Right hindlimb (tissue), 1 donor: ENCODE measurements around the gene RAI1.

Experiments
- DNase-seq: peaks from one replicate; pipeline ENCODE4 v3.0.0-alpha.2; 2018

Gene RAI1

DNA sequence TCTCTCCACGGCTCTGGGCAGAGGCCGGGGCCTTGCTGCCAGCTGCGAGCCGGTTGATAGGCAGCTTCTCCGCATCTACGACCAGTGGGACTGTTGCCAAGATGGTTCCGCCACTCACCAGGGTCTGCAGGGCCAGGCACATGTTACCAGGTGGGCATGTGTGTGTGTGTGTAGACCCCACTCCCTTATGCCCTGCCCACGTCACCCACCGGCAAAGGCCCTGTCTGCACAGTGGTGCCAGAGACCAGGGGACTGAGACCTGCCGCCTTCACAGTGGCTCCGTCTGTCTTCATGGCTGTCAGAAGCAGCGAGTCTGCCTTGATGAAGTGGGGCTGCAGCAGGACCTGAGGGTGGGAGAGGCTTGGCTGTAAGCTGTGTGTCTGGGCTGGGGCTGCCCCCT is 137.9 kb downstream of the RAI1 start:
- no peak for DNase-seq

DNA sequence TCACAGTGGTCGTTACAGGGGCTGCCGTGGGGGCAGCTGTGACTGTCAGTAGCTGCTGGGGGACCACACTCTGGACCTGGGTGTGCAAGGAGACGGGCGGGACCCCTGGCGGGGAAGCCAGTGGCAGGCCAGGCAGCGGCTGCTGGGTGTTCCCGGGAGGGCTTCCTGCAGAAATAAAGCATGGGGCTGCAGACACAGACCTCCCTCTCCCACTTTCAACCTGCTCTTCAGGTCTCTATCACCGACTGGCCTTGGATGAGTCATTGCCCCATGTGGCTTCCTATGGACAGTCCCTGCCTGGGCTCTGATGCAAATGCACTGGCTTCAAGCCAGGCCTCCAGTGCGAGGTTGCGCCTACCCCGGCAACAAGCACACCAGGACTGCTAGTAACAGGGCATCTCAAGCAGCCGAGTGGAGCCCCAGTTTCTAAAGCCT is 138.3 kb downstream of the RAI1 start:
- no peak for DNase-seq

DNA sequence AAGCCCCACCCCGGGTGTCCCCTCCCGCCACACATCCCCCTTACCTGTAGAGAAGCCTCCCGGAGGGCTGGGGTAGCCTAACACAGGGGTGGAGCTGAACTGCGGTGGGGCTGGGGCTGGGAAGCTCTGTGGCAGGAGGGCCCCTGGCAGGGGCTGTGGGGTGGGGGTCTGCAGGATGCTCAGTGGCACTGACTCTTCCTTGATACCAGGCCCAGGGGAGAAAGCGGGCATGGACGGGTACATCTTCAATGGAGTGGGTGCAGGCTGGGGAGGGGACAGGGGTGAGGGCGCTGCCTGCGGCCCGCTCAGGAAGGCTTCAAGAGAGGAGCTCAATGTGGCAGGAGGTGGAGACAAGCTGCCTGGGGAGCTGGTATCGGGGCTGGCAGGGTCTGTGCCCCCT is 138.8 kb downstream of the RAI1 start:
- no peak for DNase-seq

DNA sequence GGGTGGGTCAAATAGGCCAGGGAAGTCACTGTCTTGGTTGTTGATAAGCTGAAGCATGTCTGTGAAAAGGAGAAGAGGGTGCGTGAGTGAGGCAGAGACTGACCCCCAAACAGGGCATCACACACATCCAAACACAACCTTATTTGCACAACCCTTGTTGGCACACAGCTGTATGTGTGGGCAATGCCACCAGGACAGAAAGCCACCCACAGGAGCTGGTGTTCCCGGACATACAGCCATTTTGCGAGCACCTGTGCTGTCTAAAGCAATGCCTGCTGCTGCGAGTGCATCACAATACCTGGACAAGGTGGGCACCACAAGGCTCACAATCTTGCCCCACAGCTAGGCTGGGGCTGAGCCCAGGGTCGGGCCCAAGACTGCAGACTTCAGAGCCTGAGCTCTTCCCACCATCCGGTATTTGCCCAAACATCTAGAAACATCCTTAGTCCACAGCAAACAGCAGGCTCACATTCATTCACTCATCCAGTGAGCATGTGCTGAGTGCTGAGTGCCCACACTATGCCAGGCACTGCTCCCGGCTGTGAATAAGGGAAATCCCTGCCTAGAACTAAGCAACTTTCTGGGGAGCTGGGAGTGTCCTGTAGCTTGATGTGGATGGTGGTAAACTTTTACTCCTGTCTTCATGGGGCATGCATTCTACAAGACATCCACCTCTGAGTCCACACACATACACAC is 139.4 kb downstream of the RAI1 start:
- DNase-seq = no peak

DNA sequence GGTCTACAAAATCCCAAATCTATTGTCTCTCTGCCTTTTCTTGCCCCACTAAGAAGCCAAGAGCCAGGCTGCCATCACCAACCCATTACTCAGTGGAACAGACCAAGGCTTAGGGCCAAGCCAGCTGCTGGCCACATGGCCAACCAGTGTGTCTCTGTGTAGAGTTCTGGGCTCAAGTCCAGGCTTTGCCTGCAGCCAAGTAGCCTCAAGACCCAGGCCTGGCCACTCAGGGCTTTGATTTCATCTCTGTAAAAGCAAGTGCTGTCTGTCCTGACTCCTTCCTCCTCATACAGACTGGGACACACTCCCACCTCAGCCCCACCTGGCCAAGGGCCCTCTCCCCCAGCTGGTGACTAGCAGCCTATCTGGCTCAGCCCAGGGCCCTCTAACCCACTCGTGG is 140.9 kb downstream of the RAI1 start:
- no peak for DNase-seq

DNA sequence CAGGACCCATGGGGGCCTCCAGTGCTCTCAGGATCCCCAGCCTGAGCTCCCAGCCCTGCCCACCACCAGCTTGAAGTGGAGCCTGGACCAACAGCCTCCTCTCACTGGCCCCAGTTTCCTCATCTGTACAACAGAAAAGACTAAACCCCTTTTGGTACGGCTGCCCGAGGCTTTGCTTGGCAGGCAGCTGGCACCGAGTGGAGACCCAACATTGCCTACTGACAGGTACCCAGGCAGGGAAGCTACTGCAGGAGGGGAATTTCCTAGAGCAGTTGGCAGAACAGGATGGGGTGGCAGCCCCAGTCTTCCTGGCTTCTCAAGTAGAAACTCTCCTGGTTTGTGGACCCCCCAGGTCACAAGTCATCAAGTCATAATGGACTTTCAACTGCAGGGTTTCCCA is 141.4 kb downstream of the RAI1 start:
- DNase-seq = no peak

DNA sequence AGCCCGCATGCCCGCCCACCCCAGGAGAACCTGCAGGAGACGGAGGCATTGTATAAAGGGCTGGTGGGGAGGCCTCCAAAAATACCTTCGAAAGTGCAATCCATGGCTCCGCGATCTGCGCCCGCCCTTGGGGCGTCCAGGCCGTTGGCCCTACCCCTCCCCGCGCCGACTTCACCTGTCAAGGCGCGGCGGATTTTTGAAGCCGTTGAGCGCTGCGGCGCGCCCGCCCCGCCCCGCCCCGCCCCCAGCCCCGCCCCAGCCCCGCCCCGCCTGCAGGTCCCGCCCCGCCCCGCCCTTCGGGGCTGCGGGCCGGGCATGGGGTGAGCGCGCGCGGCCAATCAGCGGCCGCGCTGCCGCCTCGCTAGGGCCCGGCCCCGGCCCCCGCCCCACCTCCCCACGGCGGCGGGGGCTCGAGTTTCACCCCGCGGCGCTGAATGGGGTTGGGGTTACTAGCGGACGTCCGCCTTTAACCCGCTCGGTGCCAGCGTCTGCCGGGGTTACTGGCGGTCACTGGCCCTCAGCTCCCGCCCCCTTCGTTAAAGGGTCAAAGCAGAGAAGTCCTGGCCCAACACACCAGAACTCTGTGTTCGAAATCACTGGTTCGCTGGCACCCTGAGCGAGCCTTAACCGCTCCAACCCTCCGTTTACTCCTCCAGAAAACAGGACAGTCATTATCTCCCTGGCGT is 142.3 kb downstream of the RAI1 start:
- peak; percentile 91 for DNase-seq

DNA sequence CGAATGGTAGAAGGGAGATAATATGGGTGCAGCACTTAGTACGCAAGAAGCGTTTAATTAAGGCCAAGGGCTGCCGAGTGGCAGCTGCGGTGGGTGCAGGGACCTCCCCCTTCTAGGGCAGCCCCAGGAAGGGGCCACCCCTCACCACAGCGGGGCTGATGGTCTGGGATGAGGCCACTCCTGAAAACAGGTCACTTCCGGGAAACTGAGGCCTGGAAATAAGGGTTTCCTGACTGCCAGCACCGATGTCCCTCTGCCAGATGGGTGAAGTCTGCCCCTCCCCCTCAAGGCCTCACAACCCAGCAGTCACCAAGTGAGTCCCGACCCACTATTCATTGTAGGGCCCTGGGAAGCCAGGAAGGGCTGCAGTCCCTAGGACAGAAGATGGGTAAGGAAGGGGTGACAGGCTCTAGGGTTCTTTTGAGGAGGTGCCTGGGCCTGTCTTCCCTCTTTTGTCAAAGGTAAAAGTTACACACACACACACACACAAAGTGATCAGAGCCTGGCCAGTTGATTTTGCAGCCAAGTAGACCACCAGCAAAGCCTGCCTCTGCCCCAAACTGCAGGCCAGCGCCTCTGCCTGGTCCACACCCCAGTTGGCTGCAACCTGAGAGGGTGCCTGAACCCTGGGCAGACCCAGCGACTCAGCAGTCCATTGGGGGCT is 143.0 kb downstream of the RAI1 start:
- no peak for DNase-seq

DNA sequence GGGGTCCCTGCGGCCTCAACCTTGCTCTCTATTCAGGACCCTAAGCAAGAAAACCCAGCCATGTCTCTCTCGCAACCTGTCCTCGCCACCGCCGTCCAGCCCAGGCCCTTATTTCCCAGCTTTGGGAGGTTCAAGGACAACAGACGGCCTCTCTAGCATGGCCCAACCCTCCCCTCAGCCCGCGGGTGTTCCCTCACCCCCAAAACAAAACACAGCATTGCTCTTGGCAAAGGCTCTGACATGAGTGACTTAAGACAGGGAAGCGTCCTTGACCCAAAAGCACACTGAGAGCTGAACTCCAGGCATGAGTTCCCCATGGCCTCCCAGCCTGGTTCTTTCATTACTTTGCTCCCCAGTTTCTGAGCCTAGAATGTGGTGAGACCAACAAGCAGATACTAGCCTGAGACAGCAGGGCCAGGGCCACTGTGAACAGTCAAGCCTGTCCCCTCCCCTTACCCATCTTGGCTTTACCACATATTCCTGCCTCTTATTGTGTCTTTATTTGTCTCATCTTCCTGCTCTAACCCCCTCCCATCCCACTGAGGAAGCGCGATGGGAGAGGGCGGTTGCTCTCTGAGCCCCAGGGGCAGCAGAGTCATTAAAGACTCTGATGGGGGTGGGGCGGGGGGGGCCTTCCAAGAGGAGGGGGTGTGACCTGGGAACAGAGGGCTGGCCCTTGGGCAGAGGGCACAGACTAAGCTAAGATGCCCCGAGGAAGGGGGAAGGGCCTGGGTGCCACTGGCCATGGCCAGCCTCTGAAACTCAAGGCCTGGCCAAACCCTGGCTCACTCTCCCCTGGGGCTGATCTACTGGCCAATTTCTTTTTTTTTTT is 143.7 kb downstream of the RAI1 start:
- DNase-seq = no peak

DNA sequence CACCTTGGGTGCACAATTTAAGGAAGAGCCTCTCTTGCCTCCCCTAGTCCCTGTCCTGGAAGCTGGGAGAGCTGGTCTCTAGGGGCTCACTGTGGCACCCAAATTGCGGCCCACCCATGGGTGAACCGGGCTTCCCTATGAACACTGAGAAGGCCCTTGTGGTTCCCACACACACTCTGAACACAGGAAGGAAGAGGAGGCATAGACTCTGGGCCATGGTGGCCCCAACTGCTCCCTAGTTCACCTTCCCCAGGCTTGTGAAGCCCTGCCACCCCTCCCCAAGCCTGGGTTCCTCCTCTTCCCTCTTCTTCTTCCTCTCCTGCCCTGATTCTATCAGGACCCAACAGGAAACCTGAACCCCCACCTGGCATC is 145.1 kb downstream of the RAI1 start:
- no peak for DNase-seq

DNA sequence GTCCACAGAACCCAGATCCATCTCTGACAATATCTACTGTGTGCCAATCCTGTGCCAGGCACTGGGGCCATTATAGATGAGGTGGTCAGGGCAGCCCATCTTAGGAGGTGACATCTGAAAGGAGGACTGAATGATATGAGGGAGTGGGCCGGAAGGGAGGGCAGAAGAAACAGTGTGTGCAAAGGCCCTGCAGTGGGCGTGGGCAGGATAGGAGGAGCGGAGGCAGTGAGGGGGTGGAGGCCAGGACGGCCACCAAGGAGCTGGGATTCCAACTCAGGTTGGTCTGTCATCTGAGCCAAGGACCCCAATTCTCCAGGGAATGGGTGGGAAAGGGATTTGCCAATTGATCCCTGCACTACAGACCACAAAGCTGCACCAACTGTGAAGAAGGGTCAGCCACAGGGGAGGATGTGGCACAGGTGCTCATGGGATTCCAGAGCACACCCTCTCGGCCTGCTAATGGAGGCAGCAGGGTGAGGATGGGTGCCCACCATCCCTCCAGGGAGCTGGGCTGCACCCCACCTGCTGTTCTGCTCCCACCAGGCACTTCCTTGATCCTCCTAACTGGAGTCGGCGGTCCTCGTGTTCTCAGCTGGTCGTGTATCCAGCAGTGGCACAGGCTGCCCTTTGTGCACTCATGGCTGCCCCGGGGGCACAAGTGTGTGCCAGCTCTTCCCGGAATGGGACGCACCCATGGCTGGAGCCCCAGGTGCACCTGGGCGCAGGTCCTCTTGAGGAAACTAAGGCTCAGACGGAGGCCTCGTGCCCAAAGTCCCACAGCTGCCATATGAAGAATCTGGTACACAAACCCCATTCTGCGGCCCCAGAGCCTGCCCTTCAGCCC is 145.9 kb downstream of the RAI1 start:
- DNase-seq = no peak

DNA sequence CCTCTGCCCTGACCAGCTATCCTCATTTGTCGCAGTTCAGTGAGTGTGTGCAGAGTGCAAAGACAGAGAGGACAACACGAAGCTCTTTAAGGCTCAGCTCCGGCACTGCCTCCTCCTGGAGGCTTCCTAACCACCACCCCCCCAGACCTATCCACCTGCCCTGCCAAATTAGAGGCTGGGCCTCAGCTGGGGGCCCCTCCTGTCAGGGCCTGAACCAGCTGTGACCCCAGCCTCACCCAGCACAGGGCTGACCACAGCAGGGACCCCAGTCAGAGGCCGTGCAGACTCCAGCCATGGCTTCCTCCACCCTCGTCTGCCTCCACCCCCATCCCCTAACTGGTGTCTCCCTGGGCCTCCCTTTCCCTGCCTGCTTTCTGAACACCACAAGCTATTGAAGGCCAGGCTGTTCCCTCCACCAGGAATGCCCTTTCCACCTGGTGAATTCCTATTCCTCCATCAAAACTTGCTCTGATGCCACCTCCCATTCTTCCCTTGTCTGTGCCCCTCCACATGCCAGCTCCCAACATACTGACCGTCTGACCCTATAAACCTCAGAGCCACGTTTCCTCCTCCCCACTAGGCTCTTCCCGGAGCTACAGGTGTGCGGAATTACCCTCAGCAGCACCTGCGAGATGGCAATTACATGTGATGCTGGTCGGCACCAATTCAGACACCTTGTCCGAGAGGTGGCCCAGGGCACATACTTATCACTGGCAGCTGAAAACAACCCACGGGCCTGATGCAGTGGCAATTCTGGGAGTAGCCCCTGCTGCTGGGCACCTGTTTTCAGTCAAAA is 146.8 kb downstream of the RAI1 start:
- no peak for DNase-seq

DNA sequence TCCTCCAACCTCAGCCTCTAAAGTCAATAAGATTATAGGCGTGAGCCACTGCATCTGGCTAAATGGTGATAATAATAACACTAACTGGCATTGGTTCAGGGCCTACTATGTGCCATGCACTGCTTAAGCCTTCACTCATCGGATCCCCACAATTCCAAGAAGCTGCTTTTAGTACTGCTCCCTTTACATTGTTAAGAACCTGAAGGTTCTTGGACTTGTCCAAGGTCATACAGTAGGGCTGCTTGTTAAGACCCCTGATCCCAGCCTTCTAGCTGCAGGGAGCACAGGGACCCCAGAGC is 149.0 kb downstream of the RAI1 start:
- DNase-seq = no peak

DNA sequence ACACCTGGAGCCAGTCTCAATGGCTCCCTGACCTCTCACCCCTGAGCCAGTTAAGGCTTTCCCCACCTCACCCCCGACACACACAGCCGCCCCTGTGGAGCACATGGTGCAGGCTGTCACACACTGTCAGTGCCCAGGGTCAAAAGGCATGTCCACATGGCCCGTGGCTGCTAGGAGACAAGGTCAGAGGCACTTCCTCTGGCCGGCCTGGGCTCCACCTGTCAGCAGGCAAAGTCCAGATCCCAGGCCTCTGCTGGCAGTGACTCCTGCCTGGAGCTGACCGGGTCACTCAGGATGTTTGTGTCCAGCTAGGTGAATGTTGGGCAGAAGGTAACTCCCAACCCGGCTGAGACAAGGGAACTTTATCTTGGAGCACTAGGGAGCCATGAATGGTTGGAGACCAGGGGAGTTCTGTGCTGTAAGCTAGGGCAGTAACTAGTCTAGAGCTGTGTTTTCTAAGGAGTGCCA is 149.5 kb downstream of the RAI1 start:
- DNase-seq = no peak

DNA sequence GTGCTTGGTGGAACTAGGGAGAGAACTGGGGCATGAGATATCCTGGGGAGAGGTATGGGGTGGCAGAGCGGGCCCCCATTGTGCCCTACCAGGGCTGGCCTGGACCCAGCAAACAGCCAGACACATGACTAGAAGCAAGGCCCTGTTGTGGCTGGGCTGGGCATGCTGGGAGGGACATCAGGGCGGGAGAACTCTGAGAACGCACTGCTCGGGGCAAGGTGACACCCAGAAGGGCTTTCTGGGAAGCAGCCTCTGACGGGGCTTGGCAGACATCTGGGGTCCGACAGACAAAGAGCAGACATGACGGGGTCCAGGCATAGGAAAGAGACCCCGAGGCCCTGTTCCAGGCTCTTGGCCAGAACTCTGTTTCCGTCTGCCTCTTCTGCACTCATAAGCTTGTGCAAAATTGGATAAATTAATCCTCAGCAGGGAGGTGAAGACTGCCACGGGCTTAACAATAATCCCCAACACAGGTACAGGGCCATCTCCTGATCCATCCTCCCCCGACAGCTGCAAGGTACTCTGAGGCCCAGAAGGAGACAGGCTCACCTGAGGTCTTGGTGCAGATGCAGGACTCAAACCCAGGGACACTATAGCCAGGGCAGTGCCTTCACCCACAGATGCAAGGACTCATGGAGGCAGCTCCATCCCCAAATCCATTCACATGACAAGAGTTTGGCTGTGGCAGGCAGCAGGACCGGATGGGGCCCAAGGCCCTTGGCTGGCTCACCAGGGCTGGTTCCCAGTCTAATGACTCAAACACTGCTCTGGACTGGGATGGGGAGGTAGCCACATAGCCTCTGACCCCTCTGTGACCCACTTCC is 150.2 kb downstream of the RAI1 start:
- peak; percentile 68 for DNase-seq

DNA sequence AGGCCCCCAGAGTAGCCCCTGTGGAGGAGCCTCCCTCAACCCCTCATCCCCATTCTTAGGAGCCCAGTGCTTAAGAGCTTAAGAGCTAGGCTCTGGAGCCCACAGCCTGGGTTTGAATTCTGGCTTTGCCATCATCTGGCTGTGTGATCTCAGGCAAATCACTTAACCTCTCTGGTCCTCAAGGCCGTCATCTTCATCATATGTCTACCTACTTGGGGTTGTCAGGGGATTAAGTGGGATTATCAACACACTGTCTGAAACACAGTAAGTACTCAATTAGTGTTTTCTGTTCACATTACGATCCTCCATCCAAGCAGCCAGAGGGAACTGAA is 150.7 kb downstream of the RAI1 start:
- DNase-seq = no peak

DNA sequence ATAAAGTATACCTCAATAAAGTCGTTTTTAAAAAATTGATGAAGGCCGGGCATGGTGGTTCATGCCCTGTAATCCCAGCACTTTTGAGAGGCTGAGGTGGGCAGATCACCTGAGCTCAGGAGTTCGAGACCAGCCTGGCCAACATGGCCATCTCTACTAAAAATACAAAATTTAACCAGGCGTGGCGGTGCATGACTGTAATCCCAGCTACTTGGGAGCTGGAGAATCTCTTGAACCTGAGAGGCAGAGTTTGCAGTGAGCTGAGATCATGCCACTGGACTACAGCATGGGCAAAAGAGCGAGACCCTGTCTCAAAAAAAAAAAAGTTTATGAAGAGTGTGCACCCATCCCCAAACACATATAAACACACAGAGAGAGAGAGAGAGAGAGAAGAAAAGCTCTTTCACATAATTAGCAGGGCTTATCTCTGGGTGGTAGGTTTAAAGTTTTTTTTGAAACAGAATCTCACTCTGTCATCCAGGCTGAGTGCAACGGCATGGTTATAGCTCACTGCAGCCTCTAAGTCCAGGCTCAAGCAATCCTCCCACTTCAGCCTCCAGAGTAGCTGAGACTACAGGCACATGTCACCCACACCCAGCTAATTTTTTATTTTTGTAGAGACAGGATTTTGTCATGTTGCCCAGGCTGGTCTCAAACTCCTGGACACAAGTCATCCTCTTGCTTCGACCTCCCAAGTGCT is 152.6 kb downstream of the RAI1 start:
- DNase-seq = no peak

DNA sequence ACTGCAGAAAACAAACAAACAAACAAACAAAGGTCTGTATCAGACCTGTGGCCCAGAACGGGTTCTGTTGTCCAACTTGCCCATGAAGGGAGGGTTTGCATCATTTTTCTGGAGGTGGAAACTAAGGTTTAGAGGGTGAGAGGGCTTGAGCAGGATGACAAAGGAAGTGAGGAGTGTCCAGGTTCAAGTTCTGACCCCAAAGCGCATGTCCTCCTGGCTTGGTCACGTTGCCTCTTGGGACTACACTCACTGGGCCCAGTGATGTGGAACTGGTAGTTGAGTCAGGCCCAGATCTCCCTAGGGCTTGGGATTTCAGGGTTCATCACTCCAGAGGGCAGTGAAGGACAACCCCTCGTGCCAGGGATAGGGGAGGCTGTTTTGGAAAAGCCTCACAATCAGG is 153.7 kb downstream of the RAI1 start:
- no peak for DNase-seq

DNA sequence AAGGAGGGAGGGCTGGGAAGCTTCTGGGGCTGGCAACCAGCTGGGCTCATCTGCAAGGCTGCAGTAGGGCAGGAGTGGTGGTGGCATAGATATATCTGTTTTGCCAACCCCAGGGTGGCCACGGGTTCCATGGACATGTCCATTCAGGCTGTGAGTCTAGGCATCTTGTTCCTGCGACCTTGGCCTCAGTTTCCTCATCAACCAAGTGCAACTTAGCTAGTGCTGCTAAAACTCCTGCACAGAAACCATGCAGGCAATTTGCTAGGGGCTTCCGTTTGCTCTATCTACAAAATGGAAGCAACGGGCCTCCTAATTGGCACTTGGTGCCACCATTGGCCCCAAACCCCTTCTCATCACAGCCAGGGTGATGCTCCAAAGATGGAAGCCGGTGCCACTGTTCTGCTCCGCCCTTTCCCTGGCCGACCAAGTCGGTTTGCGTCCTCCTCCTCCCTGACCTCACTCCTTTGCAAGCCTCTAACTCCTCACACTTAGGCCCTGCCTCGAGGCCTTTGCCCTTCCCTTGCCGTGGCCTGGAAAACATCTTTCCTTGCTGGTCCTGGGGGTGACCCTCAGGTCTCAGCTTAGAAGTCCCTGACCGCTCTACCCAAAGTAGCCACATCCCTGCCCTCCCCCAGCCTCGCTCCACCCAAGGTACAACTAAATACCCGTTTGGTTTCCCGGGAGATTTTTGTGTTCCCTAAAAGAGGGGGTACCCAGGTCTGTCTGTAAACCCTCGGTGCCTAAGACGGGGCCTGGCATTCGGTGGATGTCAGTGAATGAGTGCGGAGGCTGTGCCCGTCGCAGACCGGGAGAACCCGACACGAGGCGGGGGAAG is 154.4 kb downstream of the RAI1 start:
- no peak for DNase-seq
